ENCODE results near the gene JAK3.

- TF ChIP-seq SP1 (CRISPR knock-in tag; conservative IDR thresholded peaks at IDR 0.05), result no peak
- no peak for TF ChIP-seq CTCF (IDR thresholded peaks at IDR 0.05)
- no peak for TF ChIP-seq ATF3 (CRISPR knock-in tag; conservative IDR thresholded peaks at IDR 0.05)
- TF ChIP-seq OVOL2 (CRISPR knock-in tag; IDR thresholded peaks at IDR 0.05; ENCODE audit: borderline replicate concordance), result no peak
- no peak for TF ChIP-seq JUN (CRISPR knock-in tag; IDR thresholded peaks at IDR 0.05)
- TF ChIP-seq CREB1 (CRISPR knock-in tag; IDR thresholded peaks at IDR 0.05), result no peak
- TF ChIP-seq ZNF396 (CRISPR knock-in tag; IDR thresholded peaks at IDR 0.05; ENCODE audit: borderline replicate concordance), result no peak
- TF ChIP-seq TCF7 (CRISPR knock-in tag; IDR thresholded peaks at IDR 0.05; ENCODE audit: low read depth), result no peak
Observed at GRCh38 chr19:17860993-17861360, 13.2 kb upstream of the JAK3 start.

Measured in WTC11 (cell line).